GM10266 (cell line): Measurements from ENCODE around the gene DHFR.

Source experiments
- DNase-seq: peaks from one replicate; pipeline ENCODE4 v3.0.0; 2012; ENCODE audit errors: extremely low spot score
- TF ChIP-seq, protein P1 (sequence below): IDR thresholded peaks from 2 replicates; pipeline ENCODE4 v1.5.1; 2012; ENCODE audit warnings: mild to moderate bottlenecking, low read depth; ENCODE audit not compliant: control insufficient read depth, insufficient read depth; ENCODE audit errors: missing control alignments

The DHFR gene

DNA sequence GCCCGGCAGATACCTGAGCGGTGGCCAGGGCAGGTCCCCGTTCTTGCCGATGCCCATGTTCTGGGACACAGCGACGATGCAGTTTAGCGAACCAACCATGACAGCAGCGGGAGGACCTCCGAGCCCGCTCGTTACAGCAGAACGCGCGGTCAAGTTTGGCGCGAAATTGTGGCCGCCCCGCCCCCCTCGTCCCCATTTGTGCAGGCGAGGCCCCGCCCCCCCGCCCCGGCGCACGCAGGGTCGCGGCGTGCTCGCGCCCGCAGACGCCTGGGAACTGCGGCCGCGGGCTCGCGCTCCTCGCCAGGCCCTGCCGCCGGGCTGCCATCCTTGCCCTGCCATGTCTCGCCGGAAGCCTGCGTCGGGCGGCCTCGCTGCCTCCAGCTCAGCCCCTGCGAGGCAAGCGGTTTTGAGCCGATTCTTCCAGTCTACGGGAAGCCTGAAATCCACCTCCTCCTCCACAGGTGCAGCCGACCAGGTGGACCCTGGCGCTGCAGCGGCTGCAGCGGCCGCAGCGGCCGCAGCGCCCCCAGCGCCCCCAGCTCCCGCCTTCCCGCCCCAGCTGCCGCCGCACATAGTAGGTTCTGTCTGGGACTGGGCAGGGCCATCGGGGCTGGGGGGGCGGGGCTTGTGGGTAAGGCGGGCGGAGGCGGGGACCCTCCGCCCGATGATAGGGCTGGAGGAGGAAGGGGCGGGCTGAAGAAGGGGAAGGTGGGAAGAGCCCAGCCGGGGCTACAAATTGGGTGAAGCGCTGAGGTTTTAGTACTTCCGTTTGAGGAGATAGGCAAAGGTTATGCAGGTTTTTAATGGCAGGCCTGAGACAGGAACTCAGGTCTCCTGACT, at the start of gene DHFR, which contains the start of gene MSH3:
DHFR (minus strand) TSS at position 593 of the 840 bp plus-strand sequence; CDS start at position 99, 494 bp downstream.
MSH3 (plus strand) TSS at position 262 of the 840 bp plus-strand sequence; CDS start at position 338, 76 bp downstream.
- DNase-seq = peak; percentile 96
- TF ChIP-seq, protein P1, sequence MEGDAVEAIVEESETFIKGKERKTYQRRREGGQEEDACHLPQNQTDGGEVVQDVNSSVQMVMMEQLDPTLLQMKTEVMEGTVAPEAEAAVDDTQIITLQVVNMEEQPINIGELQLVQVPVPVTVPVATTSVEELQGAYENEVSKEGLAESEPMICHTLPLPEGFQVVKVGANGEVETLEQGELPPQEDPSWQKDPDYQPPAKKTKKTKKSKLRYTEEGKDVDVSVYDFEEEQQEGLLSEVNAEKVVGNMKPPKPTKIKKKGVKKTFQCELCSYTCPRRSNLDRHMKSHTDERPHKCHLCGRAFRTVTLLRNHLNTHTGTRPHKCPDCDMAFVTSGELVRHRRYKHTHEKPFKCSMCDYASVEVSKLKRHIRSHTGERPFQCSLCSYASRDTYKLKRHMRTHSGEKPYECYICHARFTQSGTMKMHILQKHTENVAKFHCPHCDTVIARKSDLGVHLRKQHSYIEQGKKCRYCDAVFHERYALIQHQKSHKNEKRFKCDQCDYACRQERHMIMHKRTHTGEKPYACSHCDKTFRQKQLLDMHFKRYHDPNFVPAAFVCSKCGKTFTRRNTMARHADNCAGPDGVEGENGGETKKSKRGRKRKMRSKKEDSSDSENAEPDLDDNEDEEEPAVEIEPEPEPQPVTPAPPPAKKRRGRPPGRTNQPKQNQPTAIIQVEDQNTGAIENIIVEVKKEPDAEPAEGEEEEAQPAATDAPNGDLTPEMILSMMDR = no peak

GRCh38 chr5:80704221-80704620, 49.4 kb upstream of the DHFR start:
- DNase-seq = no peak
- TF ChIP-seq, protein P1 = no peak

GRCh38 chr5:80703747-80704146, 49.0 kb upstream of the DHFR start:
- DNase-seq = no peak
- TF ChIP-seq, protein P1 = no peak

DNA sequence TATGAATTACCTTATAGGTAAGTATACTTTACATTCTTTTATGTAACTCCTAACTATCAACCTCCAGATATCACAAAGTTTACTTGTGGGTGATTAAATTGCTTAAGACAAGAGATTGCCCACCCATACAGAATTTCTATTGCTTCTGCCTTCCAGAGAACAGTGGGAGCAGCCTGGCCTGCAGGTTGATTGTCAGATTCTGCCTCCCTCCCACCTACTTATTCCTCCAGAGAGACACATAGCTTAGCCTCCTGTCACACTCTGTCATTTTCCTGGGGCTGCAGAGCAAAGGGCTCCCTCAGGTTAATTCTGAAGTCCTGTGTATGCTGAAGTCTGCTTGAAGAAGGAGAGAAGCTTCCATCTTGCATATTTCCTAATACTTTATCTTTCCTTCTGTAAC, 48.5 kb upstream of the DHFR start:
- TF ChIP-seq, protein P1 = no peak
- no peak for DNase-seq

DNA sequence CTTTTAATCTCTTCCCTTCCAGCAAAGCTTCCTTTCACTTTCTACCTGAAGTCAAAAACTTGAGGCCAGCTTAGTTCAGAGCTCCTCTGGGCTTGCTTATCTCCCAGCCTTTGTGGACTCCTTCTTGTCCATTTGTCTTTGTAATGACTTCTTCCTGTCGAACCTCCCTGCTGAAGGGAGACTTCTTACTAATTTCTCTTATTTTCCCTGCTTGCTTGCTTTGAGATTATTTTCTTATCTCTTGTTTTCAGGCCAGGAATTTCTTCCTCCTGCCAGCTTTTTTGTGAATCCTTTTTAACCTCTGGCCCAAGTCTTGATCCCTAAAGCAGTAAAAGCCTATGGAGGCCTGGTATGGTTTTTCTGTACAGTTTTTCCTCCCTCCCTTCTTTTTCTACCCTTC, 46.8 kb upstream of the DHFR start:
- DNase-seq = no peak
- TF ChIP-seq, protein P1 = no peak

DNA sequence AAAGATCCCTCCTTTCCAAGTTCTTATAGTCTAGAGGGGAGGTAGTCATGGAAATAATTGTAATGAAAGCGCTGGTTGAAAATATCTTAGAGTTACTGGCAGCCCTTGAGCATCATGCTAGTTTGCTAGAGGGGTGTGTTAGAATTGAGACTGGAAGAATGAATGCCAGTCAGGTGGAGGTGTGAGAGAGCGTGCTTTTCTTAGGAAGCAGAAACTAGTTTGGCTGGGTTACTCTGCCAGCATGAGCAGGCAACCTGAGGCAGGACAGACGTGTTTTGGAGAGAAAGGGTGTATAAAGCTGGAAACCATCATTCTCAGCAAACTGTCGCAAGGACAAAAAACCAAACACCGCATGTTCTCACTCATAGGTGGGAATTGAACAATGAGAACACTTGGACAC, 43.6 kb upstream of the DHFR start:
- DNase-seq = no peak

More for the DNA sequence above, 43.6 kb upstream of the DHFR start:
- TF ChIP-seq, protein P1 = no peak
